T1000 (cell line): ENCODE measurements around the gene CD300LB.
"Not testable (repeated sequence)": the region's sequence is repeated elsewhere in the genome, so short reads cannot be mapped to it uniquely, and the experiment has no call there.

Experiments used
- DNase-seq: peaks from one replicate; lab custom pipeline; 2025; ENCODE audit warnings: mixed read lengths; lab: John Stamatoyannopoulos, UW

The CD300LB gene

DNA sequence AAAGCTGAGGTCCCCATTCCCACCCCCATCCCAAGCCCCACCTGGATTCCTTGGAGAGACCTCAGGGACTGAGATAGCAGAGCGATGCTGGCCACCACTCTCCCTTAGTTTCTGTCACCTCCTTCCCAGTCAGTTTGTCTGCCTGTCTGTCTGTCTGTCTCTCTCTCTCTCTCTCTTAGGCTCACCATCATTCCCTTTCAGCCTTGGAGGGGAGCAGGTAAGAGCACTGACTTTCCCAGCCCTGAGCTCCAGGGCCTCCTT is 5.9 kb downstream of the CD300LB start:
- DNase-seq = no peak

- DNase-seq = no peak
Observed at GRCh38 chr17:74524653-74525464, 6.4 kb downstream of the CD300LB start.

- no peak for DNase-seq
Observed at GRCh38 chr17:74523308-74523707, 8.0 kb downstream of the CD300LB start.

- DNase-seq = no peak
Observed at GRCh38 chr17:74522381-74523105, 8.7 kb downstream of the CD300LB start.

DNA sequence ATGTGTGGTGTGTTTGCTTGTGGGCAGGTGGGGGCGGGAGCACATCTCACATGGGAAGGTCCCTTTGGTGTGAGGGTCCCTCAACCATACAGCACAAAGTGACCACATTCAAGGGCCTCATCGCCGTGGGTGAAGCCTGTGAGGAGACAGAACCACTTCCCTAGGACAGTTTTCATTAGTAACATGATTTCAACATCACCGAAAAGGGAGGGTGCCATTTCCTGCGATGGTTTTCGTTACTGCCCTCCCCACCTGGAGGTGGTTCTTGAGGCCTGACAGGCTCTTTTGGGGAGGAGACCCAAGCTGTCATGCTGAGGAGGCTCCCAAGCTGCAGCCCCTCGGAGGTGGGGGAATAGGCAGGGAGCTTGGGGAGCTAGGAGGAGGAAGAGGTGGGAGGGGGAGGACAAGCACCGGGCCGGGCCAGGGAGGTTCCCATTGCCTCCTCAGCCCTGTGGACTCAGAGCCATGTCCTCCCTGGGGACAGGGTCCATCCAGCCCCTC is 9.5 kb downstream of the CD300LB start:
- DNase-seq = no peak

DNA sequence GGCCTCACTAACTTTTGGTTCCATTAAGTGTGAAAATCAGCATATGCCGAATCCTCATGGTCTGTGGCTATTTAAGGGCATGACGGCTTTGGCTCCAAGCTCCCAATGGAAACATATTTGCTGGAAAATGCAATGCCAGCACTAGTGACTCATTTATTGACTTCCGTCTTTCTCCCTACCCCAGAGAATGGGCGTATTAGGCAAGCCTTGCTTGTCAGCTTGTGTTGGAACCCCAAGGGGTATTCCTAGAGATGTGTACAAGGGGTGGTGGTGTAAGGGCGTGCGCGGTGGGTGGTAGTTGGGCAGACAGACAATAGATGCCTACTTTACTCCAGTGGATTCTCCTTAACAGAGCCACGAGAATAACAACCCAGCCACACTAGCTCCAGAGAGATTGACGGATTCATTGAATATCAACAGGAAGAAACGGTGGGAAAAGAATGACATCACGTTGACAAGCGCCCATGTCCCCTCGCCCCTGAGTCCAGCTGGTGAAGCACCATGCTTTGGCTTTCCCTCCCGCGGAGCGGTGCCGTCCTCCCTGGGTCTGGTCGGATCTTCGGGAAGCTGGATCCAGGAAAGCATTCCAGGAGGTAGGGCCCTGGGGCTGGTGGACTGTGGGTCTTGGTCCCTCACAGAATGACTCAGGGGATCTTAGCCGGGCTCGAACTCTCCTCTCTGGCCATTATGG is 10.3 kb downstream of the CD300LB start:
- DNase-seq = no peak

GRCh38 chr17:74520016-74520434 is 11.2 kb downstream of the CD300LB start:
- DNase-seq = no peak

- not testable (repeated sequence) for DNase-seq
Observed at GRCh38 chr17:74518413-74518981, 12.8 kb downstream of the CD300LB start.

GRCh38 chr17:74516561-74517328 is 14.5 kb downstream of the CD300LB start:
- no peak for DNase-seq

DNA sequence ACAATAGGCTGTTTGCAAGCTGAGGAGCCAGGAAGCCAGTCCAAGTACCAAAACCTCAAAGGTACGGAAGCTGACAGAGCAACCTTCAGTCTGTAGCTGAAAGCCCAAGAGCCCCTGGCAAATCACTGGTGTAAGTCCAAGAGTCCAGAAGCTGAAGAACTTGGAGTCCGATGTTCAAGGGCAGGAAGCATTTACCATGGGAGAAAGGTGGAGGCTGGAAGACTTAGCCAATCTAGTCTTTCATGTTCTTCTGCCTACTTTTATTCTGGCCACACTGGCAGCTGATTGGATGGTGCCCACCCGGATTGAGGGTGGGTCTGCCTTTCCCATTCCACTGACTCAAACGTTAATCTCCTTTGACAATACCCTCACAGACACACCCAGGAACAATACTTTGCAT is 15.3 kb downstream of the CD300LB start:
- no peak for DNase-seq

DNA sequence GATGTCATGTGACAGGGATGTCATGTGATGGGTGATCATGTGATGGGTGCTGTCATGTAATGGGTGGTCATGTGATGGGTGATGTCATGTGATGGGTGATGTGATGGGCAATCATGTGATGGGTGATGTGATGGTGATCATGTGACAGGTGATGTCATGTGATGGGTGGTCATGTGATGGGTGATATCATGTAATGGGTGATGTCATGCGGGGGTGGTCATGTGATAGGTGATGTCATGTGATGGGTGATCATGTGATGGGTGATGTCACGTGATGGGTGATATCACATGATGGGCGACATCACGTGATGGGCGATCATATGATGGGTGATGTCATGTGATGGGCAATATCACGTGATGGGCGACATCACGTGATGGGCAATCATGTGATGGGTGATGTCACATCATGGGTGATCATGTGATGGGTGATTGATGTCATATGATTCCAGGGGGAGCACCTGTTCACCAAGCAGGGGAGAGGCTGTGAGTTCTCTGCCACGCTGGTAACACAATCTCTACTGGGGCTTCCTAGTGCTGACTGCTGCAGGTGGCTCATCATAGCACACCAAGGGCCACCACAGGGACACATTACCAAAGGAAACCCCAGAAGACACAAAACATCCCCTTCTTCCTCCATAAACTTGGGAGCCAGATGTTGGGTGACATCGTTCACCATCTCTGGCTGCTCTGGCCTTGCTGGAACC is 16.5 kb downstream of the CD300LB start:
- peak; percentile 98 for DNase-seq

GRCh38 chr17:74513987-74514631 is 17.2 kb downstream of the CD300LB start:
- DNase-seq = peak; percentile 98

DNA sequence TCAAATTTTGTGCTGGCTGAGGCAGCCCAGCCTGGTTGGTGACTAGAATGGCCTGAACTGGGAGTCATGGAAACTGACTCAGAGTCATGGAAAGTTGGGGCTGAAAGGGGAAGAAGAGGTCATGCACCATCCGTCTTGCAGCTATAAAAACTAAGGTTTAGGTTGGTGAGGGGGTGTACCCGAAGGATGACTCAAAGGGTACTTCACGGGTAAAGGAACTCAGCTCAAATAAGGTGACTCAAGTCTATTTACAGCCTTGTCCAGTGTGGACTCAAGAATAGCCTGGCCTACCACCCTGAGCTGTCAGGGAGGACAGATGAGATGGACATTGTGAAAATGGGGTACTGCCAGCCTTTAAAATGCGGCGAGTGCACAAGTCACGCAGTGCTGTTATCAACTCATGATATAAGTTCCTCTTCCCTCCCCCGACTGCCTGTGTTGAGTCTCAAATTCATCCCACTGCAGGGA is 18.6 kb downstream of the CD300LB start:
- DNase-seq = no peak

GRCh38 chr17:74512036-74512435 is 19.2 kb downstream of the CD300LB start:
- no peak for DNase-seq

- no peak for DNase-seq
Observed at GRCh38 chr17:74508156-74508555, 23.1 kb downstream of the CD300LB start.

DNA sequence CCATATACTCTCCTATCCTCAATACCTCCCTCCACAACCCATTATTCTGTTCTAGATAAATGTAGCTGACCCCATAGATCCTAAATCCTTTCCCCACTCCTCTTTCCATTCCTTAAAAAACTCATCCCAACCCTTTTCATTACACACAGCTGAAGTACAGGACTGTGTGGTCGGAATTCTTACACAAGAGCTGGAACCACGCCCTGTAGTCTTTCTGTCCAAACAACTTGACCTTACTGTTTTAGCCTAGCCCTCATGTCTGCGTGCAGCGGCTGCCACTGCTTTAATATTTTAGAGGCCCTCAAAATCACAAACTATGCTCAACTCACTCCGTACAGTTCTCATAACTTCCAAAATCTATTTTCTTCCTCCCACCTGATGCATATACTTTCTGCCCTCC is 27.3 kb downstream of the CD300LB start:
- not testable (repeated sequence) for DNase-seq

- DNase-seq = no peak
Observed at GRCh38 chr17:74502861-74503260, 28.4 kb downstream of the CD300LB start.

DNA sequence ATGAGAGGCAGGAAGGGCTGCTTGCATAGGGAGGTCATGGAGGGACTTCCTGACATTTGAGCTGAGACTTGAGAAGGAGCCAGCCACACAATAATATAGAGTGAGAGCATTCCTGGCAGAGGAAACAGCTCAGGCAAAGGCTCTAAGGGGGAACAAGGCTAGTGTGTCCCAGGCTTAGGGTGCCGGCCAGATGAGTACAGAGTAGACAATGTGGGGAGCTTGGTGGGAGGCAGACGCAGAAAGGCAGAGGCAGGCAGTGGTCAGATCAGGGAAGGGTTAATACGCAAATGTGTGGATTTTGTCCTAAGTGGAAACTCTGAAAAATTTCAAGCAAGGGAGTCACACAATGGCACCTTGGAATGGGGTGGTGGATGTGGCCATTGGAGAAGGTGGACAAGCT is 31.3 kb downstream of the CD300LB start:
- no peak for DNase-seq

GRCh38 chr17:74497471-74497870 is 33.8 kb downstream of the CD300LB start:
- DNase-seq = no peak

DNA sequence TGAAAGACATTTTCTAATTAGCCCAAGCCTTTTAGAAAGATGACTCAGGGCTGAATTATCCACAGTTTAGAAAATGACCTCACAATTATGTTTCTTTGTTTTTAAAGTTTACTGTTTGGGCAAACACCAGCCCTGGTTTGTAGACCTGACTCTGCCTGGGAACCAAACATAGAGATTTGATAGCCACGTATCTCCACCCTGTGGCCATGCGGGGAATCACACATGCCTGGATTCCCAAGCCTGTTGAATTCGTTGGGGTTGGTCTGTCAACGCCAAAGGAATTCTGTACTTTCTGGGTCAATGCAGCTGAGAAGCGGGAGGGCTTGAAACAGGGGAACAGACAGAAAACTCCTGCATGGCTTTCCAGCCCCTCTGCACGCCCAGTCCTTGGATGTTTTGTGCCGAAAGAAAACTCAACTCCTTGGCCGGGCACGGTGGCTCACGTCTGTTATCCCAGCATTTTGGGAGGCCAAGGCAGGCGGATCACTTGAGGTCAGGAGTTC is 37.9 kb downstream of the CD300LB start:
- peak; percentile 23 for DNase-seq
